Mononuclear cell (primary cell): ENCODE data around the gene KDM4C. TPM values are rescaled to one million over a fixed set of nuclear protein-coding genes. Genes with fewer than 3 reads are reported as not detected.

Experiments used
- H3K27me3 ChIP-seq: 2 replicates; pipeline ENCODE4 v1.6.0; 2011; ENCODE audit warnings: low read length, control low read depth; ENCODE audit not compliant: insufficient read depth
- H3K4me1 ChIP-seq: 2 replicates; pipeline ENCODE4 v1.5.1; 2011; ENCODE audit warnings: mild to moderate bottlenecking, low read length, control low read depth; ENCODE audit not compliant: insufficient read depth
- H3K4me3 ChIP-seq: 2 replicates; pipeline ENCODE4 v1.5.1; 2011; ENCODE audit warnings: mild to moderate bottlenecking, low read length, moderate library complexity
- H3K9me3 ChIP-seq: 2 replicates; pipeline ENCODE4 v1.5.1; 2011; ENCODE audit warnings: low read depth, mild to moderate bottlenecking, control low read depth, low read length
- total RNA-seq: library from RNA; depleted of rRNA; stranded (reverse); fragments of >200 nt; gene quantifications from one replicate; pipeline ENCODE4 v1.2.3, GENCODE V29; 2012

KDM4C gene
- total RNA-seq, 1 donor, result 78.6 TPM

DNA sequence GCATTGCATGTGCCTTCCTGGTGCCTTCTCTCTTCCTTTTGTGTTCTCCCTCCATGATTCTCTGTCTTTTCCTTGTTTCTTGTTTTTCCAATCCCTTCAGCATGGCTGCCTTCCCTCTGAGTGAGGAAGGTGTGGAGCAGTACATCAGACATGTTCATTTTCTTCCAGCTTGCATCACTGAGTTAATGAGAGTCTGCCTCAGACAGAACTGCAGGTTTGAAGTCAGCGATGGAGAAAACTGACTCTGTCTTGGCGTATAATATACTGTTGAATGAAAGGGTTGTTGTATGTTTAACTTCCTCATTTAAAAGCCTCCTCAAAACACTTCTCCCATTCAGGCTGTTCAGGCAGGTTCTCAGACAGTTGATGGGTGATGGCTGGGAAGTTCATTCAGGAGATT, 129.3 kb downstream of the KDM4C start:
- Histone ChIP-seq H3K4me1 (peaks cover 14% of the 10 kb centered on the region), H3K4me3 (no peak overlapping the region), H3K27me3 (no peaks in the 10 kb centered on the region), H3K9me3 (no peaks in the 10 kb centered on the region)

GRCh38 chr9:6889868-6890267, 132.1 kb downstream of the KDM4C start:
- H3K4me3 ChIP-seq, result no peak overlapping the region
- no peaks in the 10 kb centered on the region for H3K27me3 ChIP-seq
- peaks cover 22% of the 10 kb centered on the region for H3K4me1 ChIP-seq
- no peaks in the 10 kb centered on the region for H3K9me3 ChIP-seq

DNA sequence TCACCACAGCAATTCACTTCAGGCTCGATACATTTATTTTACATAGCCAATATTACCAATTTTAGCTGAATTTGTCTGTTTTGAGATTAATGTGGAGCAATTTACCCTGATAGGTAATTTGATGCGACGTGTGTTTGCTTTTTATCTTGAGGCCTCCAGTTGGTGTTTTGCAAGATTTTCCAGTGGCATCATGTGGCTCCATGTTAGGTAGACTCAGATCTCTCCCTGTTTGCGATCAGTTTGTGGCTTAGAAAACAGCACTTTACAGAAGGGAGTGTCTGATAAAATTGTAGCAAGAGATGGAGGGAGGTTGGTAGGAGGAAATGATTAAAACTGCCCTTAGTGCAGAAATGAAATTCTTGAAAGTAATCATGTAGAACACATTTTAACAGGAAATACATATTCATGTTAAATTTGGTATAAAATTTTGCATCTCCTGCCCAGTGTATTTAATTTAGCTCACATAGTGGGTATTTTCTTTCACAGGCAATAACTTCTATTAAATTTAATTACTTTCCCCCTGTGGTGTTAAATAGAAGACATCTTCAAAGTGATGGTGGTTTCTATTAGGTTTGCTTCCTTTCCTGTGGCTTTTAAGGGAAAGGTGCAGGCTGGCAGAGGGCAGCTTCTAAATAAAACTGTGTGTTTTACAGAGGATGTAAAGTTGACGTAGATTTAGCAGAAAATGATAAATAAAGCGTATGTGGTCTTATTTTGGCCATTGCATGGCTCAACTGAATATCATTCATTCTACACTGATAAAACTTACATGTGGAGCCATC, 135.8 kb downstream of the KDM4C start:
- peaks cover 22% of the 10 kb centered on the region for H3K4me1 ChIP-seq
- no peaks in the 10 kb centered on the region for H3K27me3 ChIP-seq
- H3K9me3 ChIP-seq, result no peaks in the 10 kb centered on the region
- H3K4me3 ChIP-seq, result no peak overlapping the region

DNA sequence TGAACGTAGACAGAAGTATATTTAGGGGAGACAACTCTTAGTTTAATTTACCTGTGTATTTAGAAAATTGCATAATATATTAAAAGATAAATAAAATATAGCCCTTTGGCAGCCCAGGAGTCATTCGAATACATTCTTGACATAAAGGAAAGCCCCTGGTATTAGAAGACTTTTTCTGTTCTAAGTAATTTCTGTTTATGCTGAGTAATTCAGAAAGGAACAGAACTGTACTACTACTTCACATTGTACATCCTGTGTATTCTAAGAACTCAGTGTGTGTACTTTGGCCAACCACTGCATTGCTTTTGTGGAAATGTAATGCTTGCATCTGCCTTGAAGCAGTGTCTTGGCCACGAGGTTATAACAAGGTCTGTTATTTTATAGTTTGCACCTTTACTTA, 136.4 kb downstream of the KDM4C start:
- no peaks in the 10 kb centered on the region for H3K9me3 ChIP-seq
- H3K4me1 ChIP-seq, result peaks cover 22% of the 10 kb centered on the region
- H3K4me3 ChIP-seq, result no peak overlapping the region
- H3K27me3 ChIP-seq, result no peaks in the 10 kb centered on the region

- no peak overlapping the region for H3K4me3 ChIP-seq
- H3K9me3 ChIP-seq, result no peaks in the 10 kb centered on the region
- H3K27me3 ChIP-seq, result no peaks in the 10 kb centered on the region
Observed at GRCh38 chr9:6895754-6896153, 138.0 kb downstream of the KDM4C start.

DNA sequence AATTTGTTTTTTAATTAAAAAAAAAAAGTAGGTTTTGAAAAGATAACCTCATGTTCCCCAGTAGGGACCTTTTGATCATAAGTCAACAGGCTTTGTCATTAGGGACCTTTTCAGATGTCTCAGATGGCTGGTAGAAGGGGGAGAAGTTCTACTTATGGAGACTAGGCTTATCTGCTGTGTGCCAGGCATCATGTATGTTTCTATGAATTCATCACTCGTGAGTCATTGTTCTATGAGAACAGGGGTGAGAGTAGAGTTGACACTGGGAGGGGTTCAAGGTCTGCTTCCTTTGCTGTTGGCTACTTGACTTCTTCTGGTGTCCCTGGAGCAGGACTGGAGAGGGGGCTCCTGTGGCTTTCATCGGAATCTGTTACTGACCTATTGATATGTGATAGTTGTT, 138.8 kb downstream of the KDM4C start:
- H3K27me3 ChIP-seq, result no peaks in the 10 kb centered on the region
- H3K9me3 ChIP-seq, result no peaks in the 10 kb centered on the region
- H3K4me1 ChIP-seq, result peaks cover 8% of the 10 kb centered on the region
- no peak overlapping the region for H3K4me3 ChIP-seq

More at GRCh38 chr9:6895754-6896153, 138.0 kb downstream of the KDM4C start:
- peaks cover 9% of the 10 kb centered on the region for H3K4me1 ChIP-seq

- Histone ChIP-seq H3K27me3 (no peaks in the 10 kb centered on the region), H3K9me3 (no peaks in the 10 kb centered on the region), H3K4me1 (peaks cover 9% of the 10 kb centered on the region), H3K4me3 (no peak overlapping the region)
Observed at GRCh38 chr9:6897207-6897822, 139.5 kb downstream of the KDM4C start.

GRCh38 chr9:6897898-6898302, 140.1 kb downstream of the KDM4C start:
- Histone ChIP-seq H3K4me1 (peaks cover 13% of the 10 kb centered on the region), H3K27me3 (no peaks in the 10 kb centered on the region), H3K9me3 (no peaks in the 10 kb centered on the region), H3K4me3 (no peak overlapping the region)

DNA sequence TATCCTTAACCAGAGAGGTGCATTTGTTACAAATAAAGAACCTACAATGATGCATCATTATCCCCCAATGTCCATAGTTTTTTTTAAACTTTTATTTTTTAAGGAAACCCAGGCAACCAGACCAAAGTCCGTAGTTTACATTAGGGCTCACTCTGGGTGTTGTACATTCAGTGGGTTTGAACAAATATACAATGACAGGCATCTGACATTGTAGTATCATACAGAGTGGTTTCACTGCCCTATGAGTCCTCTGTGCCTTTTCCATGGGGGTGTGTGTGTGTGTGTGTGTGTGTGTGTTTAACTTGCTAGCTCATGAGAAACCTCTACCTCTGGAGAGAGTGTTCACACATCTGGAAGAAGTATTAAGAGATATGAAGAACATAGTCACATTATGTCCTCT, 141.5 kb downstream of the KDM4C start:
- Histone ChIP-seq H3K4me3 (no peak overlapping the region), H3K27me3 (no peaks in the 10 kb centered on the region), H3K4me1 (peaks cover 9% of the 10 kb centered on the region), H3K9me3 (no peaks in the 10 kb centered on the region)

DNA sequence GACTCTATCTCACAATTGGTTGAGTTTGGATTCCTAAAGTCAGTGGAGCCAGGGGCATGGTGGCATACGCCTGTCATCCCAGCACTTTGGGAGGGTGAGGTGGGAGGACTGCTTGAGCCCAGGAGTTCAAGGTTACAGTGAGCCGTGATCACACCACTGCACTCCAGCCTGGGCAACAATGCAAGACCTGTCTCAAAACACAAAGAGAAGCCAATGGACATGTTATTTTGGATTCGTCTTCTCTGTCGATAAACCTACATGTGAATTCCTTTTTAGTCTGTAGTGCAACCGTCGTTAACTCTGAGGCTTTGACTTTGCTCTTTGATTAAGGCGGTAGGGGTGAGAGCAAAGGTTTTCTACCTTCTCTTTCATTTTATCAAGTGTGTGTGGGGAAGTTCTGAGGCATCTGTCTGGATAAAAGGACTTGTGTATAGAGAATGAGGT, 142.7 kb downstream of the KDM4C start:
- Histone ChIP-seq H3K4me3 (no peak overlapping the region), H3K4me1 (peaks cover 5% of the 10 kb centered on the region), H3K27me3 (no peaks in the 10 kb centered on the region), H3K9me3 (no peaks in the 10 kb centered on the region)

DNA sequence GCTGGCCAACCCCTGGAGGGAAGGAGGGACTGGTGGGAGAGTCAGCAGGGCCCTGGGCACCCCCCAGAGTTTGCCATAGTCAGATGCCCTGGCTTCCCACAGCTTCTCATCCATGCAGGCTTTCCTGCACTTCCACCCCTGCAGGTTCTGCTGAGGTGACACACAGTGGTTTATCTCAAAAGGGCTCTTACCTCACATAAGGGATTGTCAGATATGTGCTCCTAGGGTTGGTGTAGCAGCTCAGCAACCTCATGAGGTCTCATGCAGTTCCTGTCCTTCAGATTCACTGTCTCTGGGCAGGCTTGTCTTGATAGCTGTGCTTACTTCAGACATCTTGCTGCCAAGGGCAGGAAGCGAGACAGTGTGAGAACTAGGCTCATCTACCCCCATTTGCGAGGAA, 143.4 kb downstream of the KDM4C start:
- Histone ChIP-seq H3K4me1 (peaks cover 5% of the 10 kb centered on the region), H3K9me3 (no peaks in the 10 kb centered on the region), H3K4me3 (no peak overlapping the region), H3K27me3 (no peaks in the 10 kb centered on the region)

- Histone ChIP-seq H3K9me3 (no peaks in the 10 kb centered on the region), H3K4me3 (no peak overlapping the region), H3K27me3 (no peaks in the 10 kb centered on the region), H3K4me1 (peaks cover 5% of the 10 kb centered on the region)
Observed at GRCh38 chr9:6902423-6902822, 144.7 kb downstream of the KDM4C start.

DNA sequence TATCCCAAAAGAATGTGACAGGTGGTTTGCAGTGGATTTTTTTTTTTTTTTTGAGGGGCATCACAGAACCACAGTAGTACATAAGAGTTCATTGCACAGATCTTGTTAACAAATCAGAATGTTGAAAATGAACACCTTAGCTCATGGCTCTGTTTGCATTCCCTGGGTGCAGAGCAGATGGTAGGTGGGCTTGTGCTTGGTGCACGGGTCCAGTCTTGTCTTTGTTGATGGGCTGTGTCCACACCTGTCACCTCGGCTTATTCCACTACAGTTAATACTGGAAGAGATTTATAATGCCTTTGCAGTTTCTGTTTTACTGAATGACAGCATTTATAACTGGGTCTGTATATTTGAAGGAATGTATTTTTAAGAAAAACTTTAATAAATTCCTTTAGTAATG, 146.6 kb downstream of the KDM4C start:
- Histone ChIP-seq H3K9me3 (no peaks in the 10 kb centered on the region), H3K4me3 (no peak overlapping the region), H3K27me3 (no peaks in the 10 kb centered on the region), H3K4me1 (peaks cover 5% of the 10 kb centered on the region)

GRCh38 chr9:6905850-6906375, 148.1 kb downstream of the KDM4C start:
- Histone ChIP-seq H3K4me1 (peaks cover 5% of the 10 kb centered on the region), H3K9me3 (no peaks in the 10 kb centered on the region), H3K4me3 (no peak overlapping the region), H3K27me3 (no peaks in the 10 kb centered on the region)

DNA sequence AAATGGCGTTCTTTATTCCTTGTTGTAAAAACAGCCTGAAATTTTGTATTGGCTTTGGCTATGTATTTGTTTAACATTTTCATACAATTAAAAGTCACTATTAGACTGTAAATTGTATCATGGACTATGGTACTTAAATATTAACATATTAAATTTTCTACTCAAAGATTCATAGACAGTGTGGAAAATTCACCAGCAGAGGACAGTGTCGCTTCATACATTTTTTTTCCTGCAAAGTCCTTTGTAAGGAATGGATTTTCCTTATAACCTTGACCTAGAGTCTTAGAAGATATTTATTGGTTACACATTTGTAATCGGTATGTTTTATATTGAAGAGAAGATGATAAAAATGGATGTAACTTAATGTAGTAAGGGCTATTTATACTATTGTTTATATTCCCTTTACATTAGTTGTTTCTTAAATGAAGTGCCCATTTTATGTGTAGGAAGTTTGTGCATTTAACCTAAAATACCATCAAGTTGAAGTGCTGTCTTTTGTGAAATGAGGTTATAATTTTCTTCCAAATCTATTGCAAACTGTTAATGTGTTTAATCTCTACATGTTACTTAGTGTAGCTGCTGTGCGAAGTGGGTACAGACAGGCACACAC, 150.1 kb downstream of the KDM4C start:
- no peaks in the 10 kb centered on the region for H3K27me3 ChIP-seq
- H3K4me1 ChIP-seq, result peaks cover 7% of the 10 kb centered on the region
- H3K9me3 ChIP-seq, result no peaks in the 10 kb centered on the region
- H3K4me3 ChIP-seq, result no peak overlapping the region
